IMR-90 (cell line): ENCODE results near the gene KRT71. TPM values are rescaled to one million over a fixed set of nuclear protein-coding genes. Genes with fewer than 3 reads are reported as not detected.

Experiments
- ATAC-seq: fragments of 200-7000 bp; cut with Tn5 transposase; 2 replicates; pipeline ENCODE4 v1.9.1; 2020; ENCODE audit warnings: low read depth, mild to moderate bottlenecking, moderate library complexity
- BruUV-seq: library from RNA; stranded (reverse); fragments of 400-500 nt; replicated peaks from 2 replicates; lab custom pipeline; 2021; lab: Mats Ljungman, UMichigan
- CTCF ChIA-PET: fragments of 300-600 bp; formaldehyde crosslinking; extraction: SDS; loops from one replicate; lab custom pipeline; 2021; ENCODE audit warnings: antibody characterized with exemption; lab: Yijun Ruan, JAX
- POLR2A ChIA-PET: fragments of 300-600 bp; sonication (Branson Sonifier 250); formaldehyde crosslinking; loops from one replicate; lab custom pipeline; 2022; ENCODE audit warnings: antibody characterized with exemption; ENCODE audit not compliant: unreplicated experiment; lab: Charles Lee
- DNase-seq: peaks from one replicate; pipeline ENCODE4 v3.0.0; 2013
- H2AFZ ChIP-seq: replicated peaks from 2 replicates; pipeline ENCODE3; 2013; ENCODE audit warnings: low read length, mild to moderate bottlenecking; ENCODE audit not compliant: poor library complexity
- H2AK5ac ChIP-seq: 2 replicates; pipeline ENCODE4 v1.6.1; 2013; ENCODE audit warnings: low read depth, low read length, inconsistent platforms
- H2AK9ac ChIP-seq: replicated peaks from 2 replicates; pipeline ENCODE3; 2013; ENCODE audit warnings: mild to moderate bottlenecking, low read depth, low read length, moderate library complexity; ENCODE audit not compliant: poor library complexity
- H2BK120ac ChIP-seq: 2 replicates; pipeline ENCODE4 v1.6.1; 2013; ENCODE audit warnings: low read depth, low read length, inconsistent platforms
- H2BK15ac ChIP-seq: 3 replicates; pipeline ENCODE4 v1.6.1; 2013; ENCODE audit warnings: low read depth, low read length, inconsistent platforms
- H2BK20ac ChIP-seq: 2 replicates; pipeline ENCODE4 v1.6.1; 2013; ENCODE audit warnings: low read depth, mild to moderate bottlenecking, inconsistent platforms, low read length, moderate library complexity
- H2BK5ac ChIP-seq: 2 replicates; pipeline ENCODE4 v1.6.1; 2013; ENCODE audit warnings: mild to moderate bottlenecking, low read depth, low read length, inconsistent platforms; ENCODE audit not compliant: poor library complexity, severe bottlenecking
- H3K14ac ChIP-seq: replicated peaks from 2 replicates; pipeline ENCODE4 v1.6.1; 2013; ENCODE audit warnings: low read depth, low read length, inconsistent platforms
- H3K18ac ChIP-seq: 2 replicates; pipeline ENCODE4 v1.6.1; 2013; ENCODE audit warnings: low read depth, low read length, control low read depth
- H3K23ac ChIP-seq: 2 replicates; pipeline ENCODE4 v1.6.1; 2013; ENCODE audit warnings: low read depth, low read length, inconsistent platforms
- H3K27ac ChIP-seq: 2 replicates; pipeline ENCODE4 v1.5.1; 2013; ENCODE audit warnings: mild to moderate bottlenecking, control low read depth, low read length; ENCODE audit not compliant: insufficient read depth
- H3K27me3 ChIP-seq: 2 replicates; pipeline ENCODE4 v1.6.1; 2013; ENCODE audit warnings: low read length; ENCODE audit not compliant: control insufficient read depth, insufficient read depth
- H3K36me3 ChIP-seq: 2 replicates; pipeline ENCODE4 v1.6.1; 2013; ENCODE audit warnings: low read length, mixed read lengths; ENCODE audit not compliant: control insufficient read depth, insufficient read depth
- H3K4ac ChIP-seq: 2 replicates; pipeline ENCODE4 v1.6.1; 2013; ENCODE audit warnings: low read depth, low read length, inconsistent platforms
- H3K4me1 ChIP-seq: 2 replicates; pipeline ENCODE4 v1.6.1; 2013; ENCODE audit warnings: low read length, mixed read lengths; ENCODE audit not compliant: control insufficient read depth, insufficient read depth
- H3K4me2 ChIP-seq: 2 replicates; pipeline ENCODE4 v1.6.1; 2013; ENCODE audit warnings: low read depth, mild to moderate bottlenecking, control low read depth, low read length, moderate library complexity
- H3K4me3 ChIP-seq: 2 replicates; pipeline ENCODE4 v1.5.1; 2013; ENCODE audit warnings: low read depth, mild to moderate bottlenecking, control low read depth, low read length, moderate library complexity; ENCODE audit not compliant: insufficient read depth
- H3K56ac ChIP-seq: 2 replicates; pipeline ENCODE4 v1.6.1; 2013; ENCODE audit warnings: low read length, inconsistent platforms; ENCODE audit not compliant: insufficient read depth; ENCODE audit errors: extremely low read depth
- H3K79me1 ChIP-seq, 2 experiments: 2 replicates each; pipeline ENCODE4 v1.6.1; 2013; ENCODE audit warnings: low read length in 2 of 2, inconsistent platforms in 1 of 2, low read depth in 1 of 2
- H3K9ac ChIP-seq: 2 replicates; pipeline ENCODE4 v1.6.1; 2013; ENCODE audit warnings: low read depth, low read length, control low read depth
- H3K9me1 ChIP-seq: 2 replicates; pipeline ENCODE4 v1.6.1; 2013; ENCODE audit warnings: low read length, inconsistent platforms; ENCODE audit not compliant: insufficient read depth
- H3K9me3 ChIP-seq: 2 replicates; pipeline ENCODE4 v1.6.1; 2013; ENCODE audit warnings: low read length; ENCODE audit not compliant: control insufficient read depth, insufficient read depth
- H4K20me1 ChIP-seq: 2 replicates; pipeline ENCODE4 v1.6.1; 2013; ENCODE audit warnings: low read length, inconsistent platforms; ENCODE audit not compliant: insufficient read depth
- H4K5ac ChIP-seq: 2 replicates; pipeline ENCODE4 v1.6.1; 2013; ENCODE audit warnings: mild to moderate bottlenecking, low read depth, low read length, control low read depth
- H4K8ac ChIP-seq, 2 experiments: 2 replicates each; pipeline ENCODE4 v1.6.1; 2013; ENCODE audit warnings: low read depth in 2 of 2, low read length in 2 of 2, control low read depth in 1 of 2, inconsistent platforms in 1 of 2
- H4K91ac ChIP-seq: 2 replicates; pipeline ENCODE4 v1.6.1; 2013; ENCODE audit warnings: low read depth, low read length, inconsistent platforms; ENCODE audit not compliant: insufficient read depth
- BHLHE40 ChIP-seq: fragments of 150-350 bp; IDR thresholded peaks from 2 replicates; pipeline ENCODE4 v1.6.1; 2016; ENCODE audit warnings: mild to moderate bottlenecking, low read depth, low read length
- CEBPB ChIP-seq: IDR thresholded peaks from 2 replicates; pipeline ENCODE4 v1.6.1; 2012; ENCODE audit warnings: low read depth, low read length, improper control_type of control experiment
- CHD1 ChIP-seq: IDR thresholded peaks from 2 replicates; pipeline ENCODE4 v1.6.1; 2012; ENCODE audit warnings: low read depth, low read length, improper control_type of control experiment
- ELK1 ChIP-seq: fragments of 150-350 bp; IDR thresholded peaks from 2 replicates; pipeline ENCODE4 v1.6.1; 2016; ENCODE audit warnings: low read depth, mild to moderate bottlenecking, low read length, moderate library complexity, borderline replicate concordance
- FOS ChIP-seq: fragments of 150-350 bp; IDR thresholded peaks from 2 replicates; pipeline ENCODE4 v1.6.1; 2016; ENCODE audit warnings: low read depth, low read length
- MAFK ChIP-seq: IDR thresholded peaks from 2 replicates; pipeline ENCODE4 v1.6.1; 2012; ENCODE audit warnings: low read depth, low read length, improper control_type of control experiment
- MAZ ChIP-seq: IDR thresholded peaks from 2 replicates; pipeline ENCODE4 v1.6.1; 2012; ENCODE audit warnings: low read depth, mild to moderate bottlenecking, low read length, improper control_type of control experiment, moderate library complexity, borderline replicate concordance
- NFE2L2 ChIP-seq: fragments of 150-350 bp; IDR thresholded peaks from 2 replicates; pipeline ENCODE4 v1.6.1; 2016; ENCODE audit warnings: low read depth, mild to moderate bottlenecking, low read length
- POLR2A ChIP-seq: IDR thresholded peaks from 2 replicates; pipeline ENCODE4 v1.6.1; 2012; ENCODE audit warnings: mild to moderate bottlenecking, low read depth, low read length
- RAD21 ChIP-seq: IDR thresholded peaks from 2 replicates; pipeline ENCODE4 v1.6.1; 2012; ENCODE audit warnings: low read length, improper control_type of control experiment
- RCOR1 ChIP-seq: IDR thresholded peaks from 2 replicates; pipeline ENCODE4 v1.6.1; 2012; ENCODE audit warnings: mild to moderate bottlenecking, low read length, improper control_type of control experiment; ENCODE audit not compliant: insufficient replicate concordance
- USF2 ChIP-seq: fragments of 150-350 bp; IDR thresholded peaks from 2 replicates; pipeline ENCODE4 v1.6.1; 2017; ENCODE audit warnings: mild to moderate bottlenecking, antibody characterized with exemption, low read length, low read depth
- WGBS, 2 experiments: methylation state at CpG; one replicate each; pipeline versions ENCODE4 v1.1.5 to v1.1.7; 2013; ENCODE audit warnings: missing lambda C conversion rate in 2 of 2; ENCODE audit not compliant: insufficient read length in 1 of 2; ENCODE audit errors: extremely low coverage in 2 of 2; 5-methylcytosine and 5-hydroxymethylcytosine counted together
- dilution Hi-C: fragments of 300-500 bp; cut with HindIII; formaldehyde crosslinking; loops from one replicate; pipeline ENCODE4 v1.14.3; 2018; ENCODE audit warnings: low sequenced_read_pairs; ENCODE audit not compliant: unreplicated experiment
- in situ Hi-C: fragments of 300-500 bp; cut with MboI; formaldehyde crosslinking; loops from 3 replicates; pipeline ENCODE4 v1.14.3; 2019; ENCODE audit warnings: low sequenced_read_pairs, inconsistent platforms, mixed read lengths
- intact Hi-C: fragments of 100-400 bp; cut with micrococcal nuclease; formaldehyde crosslinking; loops from 2 replicates; pipeline ENCODE4 v1.10.0; 2022
- polyA plus RNA-seq, 3 experiments: library from polyadenylated mRNA; depleted of rRNA; stranded (reverse); fragments of >200 nt; gene quantifications; 2 replicates each; pipeline ENCODE4 v1.2.3, GENCODE V29; 2012; ENCODE audit warnings: low replicate concordance in 1 of 3
- total RNA-seq: library from RNA; depleted of rRNA; stranded (reverse); fragments of >200 nt; gene quantifications from 2 replicates; pipeline ENCODE4 v1.2.3, GENCODE V29; 2012

Gene KRT71
- total and polyA plus RNA-seq, 2 of the 4 experiments (the other 2 are of a cell fraction), result not detected

- CTCF ChIA-PET, result no interaction called here
- no CpG with 5 or more reads among the region's 2 CpGs for WGBS, 2 experiments
Measured at GRCh38 chr12:52529417-52529816, 23.5 kb downstream of the KRT71 start.

More at GRCh38 chr12:52529417-52529816, 23.5 kb downstream of the KRT71 start:
- BruUV-seq, result no TSS peak
- no peak overlapping the region for H2AFZ ChIP-seq
- no peak overlapping the region for H2BK15ac ChIP-seq
- no peak overlapping the region for H4K8ac ChIP-seq
- H3K23ac ChIP-seq, result no peak overlapping the region
- in situ Hi-C loops, result no loop called here
- POLR2A ChIA-PET, result no interaction called here
- no peak overlapping the region for H2BK120ac ChIP-seq
- no peak overlapping the region for H3K56ac ChIP-seq
- no peaks in the 10 kb centered on the region for H3K9me1 ChIP-seq
- H3K9ac ChIP-seq, result no peak overlapping the region
- ATAC-seq (no peak), DNase-seq (no peak)
- no peaks in the 10 kb centered on the region for H3K4me1 ChIP-seq
- H3K14ac ChIP-seq, result no peak overlapping the region
- no peak overlapping the region for H3K4ac ChIP-seq
- no peaks in the 10 kb centered on the region; the same call in 1 of the 2 replicates for H4K20me1 ChIP-seq
- H3K18ac ChIP-seq, result no peak overlapping the region
- no peak overlapping the region for H2BK5ac ChIP-seq
- H2AK5ac ChIP-seq, result no peak overlapping the region
- H3K27ac ChIP-seq, result no peak overlapping the region
- no peak for TF ChIP-seq RAD21
- TF ChIP-seq RCOR1, result no peak
- TF ChIP-seq MAZ, result no peak
- TF ChIP-seq CHD1, result no peak
- no peak for TF ChIP-seq MAFK
- no peak for TF ChIP-seq POLR2A
- TF ChIP-seq USF2, result no peak
- no peak for TF ChIP-seq CEBPB
- TF ChIP-seq ELK1, result no peak
- TF ChIP-seq NFE2L2, result no peak
- TF ChIP-seq BHLHE40, result no peak
- no peak for TF ChIP-seq FOS
- H3K4me2 ChIP-seq, result no peak overlapping the region
- dilution Hi-C loops, result no loop called here
- H4K5ac ChIP-seq, result no peak overlapping the region
- no peaks in the 10 kb centered on the region for H3K9me3 ChIP-seq
- no peaks in the 10 kb centered on the region for H3K36me3 ChIP-seq
- intact Hi-C loops, result no loop called here
- no peak overlapping the region for H4K91ac ChIP-seq
- H2AK9ac ChIP-seq, result no peak overlapping the region
- no peaks in the 10 kb centered on the region for H3K79me1 ChIP-seq
- no peak overlapping the region for H2BK20ac ChIP-seq
- H3K4me3 ChIP-seq, result no peak overlapping the region
- H3K27me3 ChIP-seq, result peaks cover 25% of the 10 kb centered on the region
